ENCODE data around the gene PNRC2.

Gene PNRC2

DNA sequence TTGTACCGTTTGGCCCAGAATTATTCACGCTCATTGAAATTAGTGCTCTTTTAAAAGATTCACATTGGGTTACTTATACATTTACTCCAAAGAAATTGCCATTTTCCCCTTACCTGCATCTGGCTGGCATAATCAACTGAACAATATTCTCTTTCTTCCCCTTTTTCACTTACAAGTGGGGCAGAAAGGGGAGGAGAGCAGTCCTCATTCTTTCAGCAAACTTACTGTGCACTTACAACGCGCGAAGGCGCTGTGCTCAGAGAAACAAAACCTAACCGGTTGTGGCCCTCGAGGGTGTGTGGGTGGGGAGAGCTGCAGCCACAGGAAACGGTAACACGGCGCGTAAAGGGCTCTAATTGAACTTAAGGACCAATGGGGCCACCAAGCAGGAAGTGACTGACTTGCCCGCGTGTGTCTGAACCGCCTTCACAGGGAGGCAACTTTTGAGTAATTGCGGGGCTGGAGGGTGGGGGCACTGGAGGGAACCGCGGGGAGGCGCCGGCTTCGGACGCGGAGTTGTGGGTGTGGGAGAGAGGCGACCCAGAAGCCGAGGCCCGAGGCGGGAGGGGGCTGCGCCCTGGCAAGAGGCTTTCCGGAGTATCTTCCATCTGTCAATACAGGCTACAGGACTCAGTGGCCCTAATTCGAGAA lies 693 bp upstream of the PNRC2 start (continued):
- TF ChIP-seq TCF7L2 (IDR thresholded peaks at IDR 0.05; ENCODE audit: borderline replicate concordance, low read depth, low read length) (no peak), SALL2 (tag by site-specific recombination; IDR thresholded peaks at IDR 0.05; ENCODE audit: borderline replicate concordance) (no peak), ZNF791 (tag by site-specific recombination; IDR thresholded peaks at IDR 0.05) (no peak), ZNF19 (tag by site-specific recombination; IDR thresholded peaks at IDR 0.05; ENCODE audit: low read depth) (no peak), FEZF1 (tag by site-specific recombination; IDR thresholded peaks at IDR 0.05) (0 out of 2 replicates have a peak, but pooled peaks have one; percentile 33), ZBTB48 (tag by site-specific recombination; IDR thresholded peaks at IDR 0.05) (no peak; the same call in 1 of the 2 replicates), ZNF121 (tag by site-specific recombination; IDR thresholded peaks at IDR 0.05) (no peak), SCRT1 (tag by site-specific recombination; IDR thresholded peaks at IDR 0.05; ENCODE audit: borderline replicate concordance) (no peak), ZNF548 (tag by site-specific recombination; IDR thresholded peaks at IDR 0.05) (no peak), ZNF747 (tag by site-specific recombination; IDR thresholded peaks at IDR 0.05) (no peak), ZNF138 (tag by site-specific recombination; IDR thresholded peaks at IDR 0.05; ENCODE audit: borderline replicate concordance) (no peak), ZNF10 (tag by site-specific recombination; IDR thresholded peaks at IDR 0.05) (no peak), ZNF792 (tag by site-specific recombination; IDR thresholded peaks at IDR 0.05) (no peak), ZNF211 (tag by site-specific recombination; IDR thresholded peaks at IDR 0.05; ENCODE audit: low read depth) (no peak), ZNF155 (tag by site-specific recombination; IDR thresholded peaks at IDR 0.05) (no peak), ZIC2 (tag by site-specific recombination; IDR thresholded peaks at IDR 0.05) (peak; percentile 63), ZNF335 (tag by site-specific recombination; conservative IDR thresholded peaks at IDR 0.05) (peak; percentile 84), GFI1B (tag by site-specific recombination; IDR thresholded peaks at IDR 0.05) (no peak)
- TF ChIP-seq, protein P1, sequence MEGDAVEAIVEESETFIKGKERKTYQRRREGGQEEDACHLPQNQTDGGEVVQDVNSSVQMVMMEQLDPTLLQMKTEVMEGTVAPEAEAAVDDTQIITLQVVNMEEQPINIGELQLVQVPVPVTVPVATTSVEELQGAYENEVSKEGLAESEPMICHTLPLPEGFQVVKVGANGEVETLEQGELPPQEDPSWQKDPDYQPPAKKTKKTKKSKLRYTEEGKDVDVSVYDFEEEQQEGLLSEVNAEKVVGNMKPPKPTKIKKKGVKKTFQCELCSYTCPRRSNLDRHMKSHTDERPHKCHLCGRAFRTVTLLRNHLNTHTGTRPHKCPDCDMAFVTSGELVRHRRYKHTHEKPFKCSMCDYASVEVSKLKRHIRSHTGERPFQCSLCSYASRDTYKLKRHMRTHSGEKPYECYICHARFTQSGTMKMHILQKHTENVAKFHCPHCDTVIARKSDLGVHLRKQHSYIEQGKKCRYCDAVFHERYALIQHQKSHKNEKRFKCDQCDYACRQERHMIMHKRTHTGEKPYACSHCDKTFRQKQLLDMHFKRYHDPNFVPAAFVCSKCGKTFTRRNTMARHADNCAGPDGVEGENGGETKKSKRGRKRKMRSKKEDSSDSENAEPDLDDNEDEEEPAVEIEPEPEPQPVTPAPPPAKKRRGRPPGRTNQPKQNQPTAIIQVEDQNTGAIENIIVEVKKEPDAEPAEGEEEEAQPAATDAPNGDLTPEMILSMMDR (tag by site-specific recombination; IDR thresholded peaks at IDR 0.05), result peak; percentile 71
- TF ChIP-seq, protein P2, sequence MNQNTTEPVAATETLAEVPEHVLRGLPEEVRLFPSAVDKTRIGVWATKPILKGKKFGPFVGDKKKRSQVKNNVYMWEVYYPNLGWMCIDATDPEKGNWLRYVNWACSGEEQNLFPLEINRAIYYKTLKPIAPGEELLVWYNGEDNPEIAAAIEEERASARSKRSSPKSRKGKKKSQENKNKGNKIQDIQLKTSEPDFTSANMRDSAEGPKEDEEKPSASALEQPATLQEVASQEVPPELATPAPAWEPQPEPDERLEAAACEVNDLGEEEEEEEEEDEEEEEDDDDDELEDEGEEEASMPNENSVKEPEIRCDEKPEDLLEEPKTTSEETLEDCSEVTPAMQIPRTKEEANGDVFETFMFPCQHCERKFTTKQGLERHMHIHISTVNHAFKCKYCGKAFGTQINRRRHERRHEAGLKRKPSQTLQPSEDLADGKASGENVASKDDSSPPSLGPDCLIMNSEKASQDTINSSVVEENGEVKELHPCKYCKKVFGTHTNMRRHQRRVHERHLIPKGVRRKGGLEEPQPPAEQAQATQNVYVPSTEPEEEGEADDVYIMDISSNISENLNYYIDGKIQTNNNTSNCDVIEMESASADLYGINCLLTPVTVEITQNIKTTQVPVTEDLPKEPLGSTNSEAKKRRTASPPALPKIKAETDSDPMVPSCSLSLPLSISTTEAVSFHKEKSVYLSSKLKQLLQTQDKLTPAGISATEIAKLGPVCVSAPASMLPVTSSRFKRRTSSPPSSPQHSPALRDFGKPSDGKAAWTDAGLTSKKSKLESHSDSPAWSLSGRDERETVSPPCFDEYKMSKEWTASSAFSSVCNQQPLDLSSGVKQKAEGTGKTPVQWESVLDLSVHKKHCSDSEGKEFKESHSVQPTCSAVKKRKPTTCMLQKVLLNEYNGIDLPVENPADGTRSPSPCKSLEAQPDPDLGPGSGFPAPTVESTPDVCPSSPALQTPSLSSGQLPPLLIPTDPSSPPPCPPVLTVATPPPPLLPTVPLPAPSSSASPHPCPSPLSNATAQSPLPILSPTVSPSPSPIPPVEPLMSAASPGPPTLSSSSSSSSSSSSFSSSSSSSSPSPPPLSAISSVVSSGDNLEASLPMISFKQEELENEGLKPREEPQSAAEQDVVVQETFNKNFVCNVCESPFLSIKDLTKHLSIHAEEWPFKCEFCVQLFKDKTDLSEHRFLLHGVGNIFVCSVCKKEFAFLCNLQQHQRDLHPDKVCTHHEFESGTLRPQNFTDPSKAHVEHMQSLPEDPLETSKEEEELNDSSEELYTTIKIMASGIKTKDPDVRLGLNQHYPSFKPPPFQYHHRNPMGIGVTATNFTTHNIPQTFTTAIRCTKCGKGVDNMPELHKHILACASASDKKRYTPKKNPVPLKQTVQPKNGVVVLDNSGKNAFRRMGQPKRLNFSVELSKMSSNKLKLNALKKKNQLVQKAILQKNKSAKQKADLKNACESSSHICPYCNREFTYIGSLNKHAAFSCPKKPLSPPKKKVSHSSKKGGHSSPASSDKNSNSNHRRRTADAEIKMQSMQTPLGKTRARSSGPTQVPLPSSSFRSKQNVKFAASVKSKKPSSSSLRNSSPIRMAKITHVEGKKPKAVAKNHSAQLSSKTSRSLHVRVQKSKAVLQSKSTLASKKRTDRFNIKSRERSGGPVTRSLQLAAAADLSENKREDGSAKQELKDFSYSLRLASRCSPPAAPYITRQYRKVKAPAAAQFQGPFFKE (tag by site-specific recombination; IDR thresholded peaks at IDR 0.05; ENCODE audit: borderline replicate concordance), result no peak
- TF ChIP-seq, protein P3, sequence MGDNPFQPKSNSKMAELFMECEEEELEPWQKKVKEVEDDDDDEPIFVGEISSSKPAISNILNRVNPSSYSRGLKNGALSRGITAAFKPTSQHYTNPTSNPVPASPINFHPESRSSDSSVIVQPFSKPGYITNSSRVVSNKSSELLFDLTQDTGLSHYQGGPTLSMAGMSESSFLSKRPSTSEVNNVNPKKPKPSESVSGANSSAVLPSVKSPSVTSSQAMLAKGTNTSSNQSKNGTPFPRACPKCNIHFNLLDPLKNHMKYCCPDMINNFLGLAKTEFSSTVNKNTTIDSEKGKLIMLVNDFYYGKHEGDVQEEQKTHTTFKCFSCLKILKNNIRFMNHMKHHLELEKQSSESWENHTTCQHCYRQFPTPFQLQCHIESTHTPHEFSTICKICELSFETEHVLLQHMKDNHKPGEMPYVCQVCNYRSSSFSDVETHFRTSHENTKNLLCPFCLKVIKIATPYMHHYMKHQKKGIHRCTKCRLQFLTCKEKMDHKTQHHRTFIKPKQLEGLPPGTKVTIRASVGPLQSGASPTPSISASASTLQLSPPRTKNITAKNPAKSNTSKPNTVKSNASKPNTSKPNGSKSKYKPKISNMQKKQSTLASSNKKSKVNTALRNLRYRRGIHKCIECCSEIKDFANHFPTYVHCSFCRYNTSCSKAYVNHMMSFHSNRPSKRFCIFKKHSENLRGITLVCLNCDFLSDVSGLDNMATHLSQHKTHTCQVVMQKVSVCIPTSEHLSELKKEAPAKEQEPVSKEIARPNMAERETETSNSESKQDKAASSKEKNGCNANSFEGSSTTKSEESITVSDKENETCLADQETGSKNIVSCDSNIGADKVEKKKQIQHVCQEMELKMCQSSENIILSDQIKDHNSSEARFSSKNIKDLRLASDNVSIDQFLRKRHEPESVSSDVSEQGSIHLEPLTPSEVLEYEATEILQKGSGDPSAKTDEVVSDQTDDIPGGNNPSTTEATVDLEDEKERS (tag by site-specific recombination; IDR thresholded peaks at IDR 0.05), result no peak
- TF ChIP-seq, protein P4, sequence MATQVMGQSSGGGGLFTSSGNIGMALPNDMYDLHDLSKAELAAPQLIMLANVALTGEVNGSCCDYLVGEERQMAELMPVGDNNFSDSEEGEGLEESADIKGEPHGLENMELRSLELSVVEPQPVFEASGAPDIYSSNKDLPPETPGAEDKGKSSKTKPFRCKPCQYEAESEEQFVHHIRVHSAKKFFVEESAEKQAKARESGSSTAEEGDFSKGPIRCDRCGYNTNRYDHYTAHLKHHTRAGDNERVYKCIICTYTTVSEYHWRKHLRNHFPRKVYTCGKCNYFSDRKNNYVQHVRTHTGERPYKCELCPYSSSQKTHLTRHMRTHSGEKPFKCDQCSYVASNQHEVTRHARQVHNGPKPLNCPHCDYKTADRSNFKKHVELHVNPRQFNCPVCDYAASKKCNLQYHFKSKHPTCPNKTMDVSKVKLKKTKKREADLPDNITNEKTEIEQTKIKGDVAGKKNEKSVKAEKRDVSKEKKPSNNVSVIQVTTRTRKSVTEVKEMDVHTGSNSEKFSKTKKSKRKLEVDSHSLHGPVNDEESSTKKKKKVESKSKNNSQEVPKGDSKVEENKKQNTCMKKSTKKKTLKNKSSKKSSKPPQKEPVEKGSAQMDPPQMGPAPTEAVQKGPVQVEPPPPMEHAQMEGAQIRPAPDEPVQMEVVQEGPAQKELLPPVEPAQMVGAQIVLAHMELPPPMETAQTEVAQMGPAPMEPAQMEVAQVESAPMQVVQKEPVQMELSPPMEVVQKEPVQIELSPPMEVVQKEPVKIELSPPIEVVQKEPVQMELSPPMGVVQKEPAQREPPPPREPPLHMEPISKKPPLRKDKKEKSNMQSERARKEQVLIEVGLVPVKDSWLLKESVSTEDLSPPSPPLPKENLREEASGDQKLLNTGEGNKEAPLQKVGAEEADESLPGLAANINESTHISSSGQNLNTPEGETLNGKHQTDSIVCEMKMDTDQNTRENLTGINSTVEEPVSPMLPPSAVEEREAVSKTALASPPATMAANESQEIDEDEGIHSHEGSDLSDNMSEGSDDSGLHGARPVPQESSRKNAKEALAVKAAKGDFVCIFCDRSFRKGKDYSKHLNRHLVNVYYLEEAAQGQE (tag by site-specific recombination; IDR thresholded peaks at IDR 0.05), result no peak
- TF ChIP-seq, protein P5, sequence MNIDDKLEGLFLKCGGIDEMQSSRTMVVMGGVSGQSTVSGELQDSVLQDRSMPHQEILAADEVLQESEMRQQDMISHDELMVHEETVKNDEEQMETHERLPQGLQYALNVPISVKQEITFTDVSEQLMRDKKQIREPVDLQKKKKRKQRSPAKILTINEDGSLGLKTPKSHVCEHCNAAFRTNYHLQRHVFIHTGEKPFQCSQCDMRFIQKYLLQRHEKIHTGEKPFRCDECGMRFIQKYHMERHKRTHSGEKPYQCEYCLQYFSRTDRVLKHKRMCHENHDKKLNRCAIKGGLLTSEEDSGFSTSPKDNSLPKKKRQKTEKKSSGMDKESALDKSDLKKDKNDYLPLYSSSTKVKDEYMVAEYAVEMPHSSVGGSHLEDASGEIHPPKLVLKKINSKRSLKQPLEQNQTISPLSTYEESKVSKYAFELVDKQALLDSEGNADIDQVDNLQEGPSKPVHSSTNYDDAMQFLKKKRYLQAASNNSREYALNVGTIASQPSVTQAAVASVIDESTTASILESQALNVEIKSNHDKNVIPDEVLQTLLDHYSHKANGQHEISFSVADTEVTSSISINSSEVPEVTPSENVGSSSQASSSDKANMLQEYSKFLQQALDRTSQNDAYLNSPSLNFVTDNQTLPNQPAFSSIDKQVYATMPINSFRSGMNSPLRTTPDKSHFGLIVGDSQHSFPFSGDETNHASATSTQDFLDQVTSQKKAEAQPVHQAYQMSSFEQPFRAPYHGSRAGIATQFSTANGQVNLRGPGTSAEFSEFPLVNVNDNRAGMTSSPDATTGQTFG (tag by site-specific recombination; IDR thresholded peaks at IDR 0.05; ENCODE audit: borderline replicate concordance), result no peak
